Measurements from ENCODE around the gene OSBPL8. TPM values are rescaled to one million over a fixed set of nuclear protein-coding genes. Genes with fewer than 3 reads are reported as not detected.

OSBPL8 gene
- total RNA-seq, 2 donors from 2014 or later = 23.1 to 41.2 TPM

DNA sequence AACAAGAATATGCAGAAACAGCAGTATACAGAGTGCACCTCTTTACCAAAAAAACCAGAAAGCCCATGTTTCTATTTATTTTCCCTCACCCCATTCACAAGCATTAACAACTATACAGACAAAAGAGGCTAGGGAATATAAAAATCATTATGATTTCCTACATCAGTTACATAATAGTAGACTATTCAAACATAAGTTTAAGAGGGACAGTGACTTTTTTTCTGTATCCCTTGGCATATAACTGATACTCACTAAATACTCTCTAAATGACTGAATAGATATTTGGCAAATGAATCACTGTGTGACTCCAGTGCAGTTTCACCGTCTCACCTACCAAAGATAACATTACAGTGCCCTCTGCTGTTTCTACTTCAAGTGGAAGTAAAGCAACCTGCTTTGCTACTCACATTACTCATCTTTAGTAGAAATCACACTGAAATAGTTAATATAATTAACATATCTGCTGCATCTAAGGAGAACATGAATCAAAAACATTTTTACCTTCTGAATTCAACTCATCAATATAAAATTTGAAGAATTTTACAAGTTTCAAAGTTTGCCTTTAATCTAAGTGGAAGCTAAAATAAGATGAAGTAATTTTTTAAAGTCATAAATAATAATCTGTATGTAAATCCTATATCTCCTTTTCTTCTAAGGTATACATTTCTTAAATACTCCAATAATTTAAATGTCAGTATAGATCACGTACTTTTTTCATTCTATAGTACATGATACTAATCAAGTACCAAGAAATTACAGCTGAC, 103.8 kb downstream of the OSBPL8 start:
- Histone ChIP-seq H3K27ac (no peak overlapping the region), H3K4me3 (no peak overlapping the region), H3K36me3 (replicated peaks in 1 of 2; ENCODE audit: insufficient read depth in 1 of 2, low read depth in 2 of 2) (peaks cover 0 to 2% of the 10 kb centered on the region in 2 donors), H3K27me3 (no peaks in the 10 kb centered on the region), H3K9me3 (no peaks in the 10 kb centered on the region), H3K4me1 (no peaks in the 10 kb centered on the region)
- ATAC-seq (peak; percentile 53), DNase-seq (peak in 1 of 4 donors; percentile 22)
- WGBS, 2 donors = 35 to 45% methylated on average over 2 of the region's 2 CpGs
- intact Hi-C loops (cut with DNase I) = no loop called here
- TF ChIP-seq POLR2A (IDR thresholded peaks at IDR 0.05) = no peak
- TF ChIP-seq, protein P1, sequence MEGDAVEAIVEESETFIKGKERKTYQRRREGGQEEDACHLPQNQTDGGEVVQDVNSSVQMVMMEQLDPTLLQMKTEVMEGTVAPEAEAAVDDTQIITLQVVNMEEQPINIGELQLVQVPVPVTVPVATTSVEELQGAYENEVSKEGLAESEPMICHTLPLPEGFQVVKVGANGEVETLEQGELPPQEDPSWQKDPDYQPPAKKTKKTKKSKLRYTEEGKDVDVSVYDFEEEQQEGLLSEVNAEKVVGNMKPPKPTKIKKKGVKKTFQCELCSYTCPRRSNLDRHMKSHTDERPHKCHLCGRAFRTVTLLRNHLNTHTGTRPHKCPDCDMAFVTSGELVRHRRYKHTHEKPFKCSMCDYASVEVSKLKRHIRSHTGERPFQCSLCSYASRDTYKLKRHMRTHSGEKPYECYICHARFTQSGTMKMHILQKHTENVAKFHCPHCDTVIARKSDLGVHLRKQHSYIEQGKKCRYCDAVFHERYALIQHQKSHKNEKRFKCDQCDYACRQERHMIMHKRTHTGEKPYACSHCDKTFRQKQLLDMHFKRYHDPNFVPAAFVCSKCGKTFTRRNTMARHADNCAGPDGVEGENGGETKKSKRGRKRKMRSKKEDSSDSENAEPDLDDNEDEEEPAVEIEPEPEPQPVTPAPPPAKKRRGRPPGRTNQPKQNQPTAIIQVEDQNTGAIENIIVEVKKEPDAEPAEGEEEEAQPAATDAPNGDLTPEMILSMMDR (IDR thresholded peaks at IDR 0.05) = peak in 6 of 7 experiments; percentile 29 to 51 (median 45)

GRCh38 chr12:76451528-76451927, 108.0 kb downstream of the OSBPL8 start:
- Histone ChIP-seq H3K27me3 (no peaks in the 10 kb centered on the region), H3K4me3 (no peak overlapping the region), H3K36me3 (replicated peaks in 1 of 2; ENCODE audit: insufficient read depth in 1 of 2, low read depth in 2 of 2) (peaks cover 0 to 2% of the 10 kb centered on the region in 2 donors), H3K27ac (no peak overlapping the region), H3K9me3 (no peaks in the 10 kb centered on the region), H3K4me1 (no peaks in the 10 kb centered on the region)
- DNase-seq = no peak
- no peak for ATAC-seq
- intact Hi-C loops (cut with DNase I) = no loop called here
- WGBS, 2 donors = 87 to 90% methylated on average over 6 of the region's 6 CpGs
- TF ChIP-seq POLR2A (IDR thresholded peaks at IDR 0.05) = no peak
- TF ChIP-seq, protein P1 (IDR thresholded peaks at IDR 0.05) = no peak

DNA sequence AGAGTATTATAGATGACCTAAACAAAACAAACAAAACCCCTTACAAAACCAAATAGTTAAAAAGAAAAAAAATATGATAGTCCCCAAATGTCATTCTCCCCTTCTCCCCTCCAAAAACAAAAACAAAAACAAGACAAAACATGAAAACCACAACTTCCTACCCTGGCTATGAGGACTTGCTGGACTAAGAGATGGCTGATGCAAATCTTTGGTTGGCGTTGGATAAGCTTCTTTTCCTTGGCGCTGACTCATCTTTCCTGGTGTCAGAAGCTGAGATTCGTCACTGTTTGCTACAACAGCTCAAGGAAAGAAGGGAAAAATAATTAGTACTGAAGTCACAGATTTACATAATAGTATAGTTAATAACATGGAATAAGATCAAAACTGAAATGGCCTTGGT, 108.9 kb downstream of the OSBPL8 start:
- 87 to 94% methylated on average over 3 of the region's 3 CpGs for WGBS, 2 donors
- Histone ChIP-seq H3K36me3 (replicated peaks in 1 of 2; ENCODE audit: insufficient read depth in 1 of 2, low read depth in 2 of 2) (peaks cover 0 to 2% of the 10 kb centered on the region in 2 donors), H3K27ac (no peak overlapping the region), H3K27me3 (no peaks in the 10 kb centered on the region), H3K4me3 (no peak overlapping the region), H3K9me3 (no peaks in the 10 kb centered on the region), H3K4me1 (no peaks in the 10 kb centered on the region)
- TF ChIP-seq, protein P1 (IDR thresholded peaks at IDR 0.05) = no peak
- TF ChIP-seq POLR2A (IDR thresholded peaks at IDR 0.05) = no peak
- intact Hi-C loops (cut with DNase I) = no loop called here
- no peak for DNase-seq
- no peak for ATAC-seq

DNA sequence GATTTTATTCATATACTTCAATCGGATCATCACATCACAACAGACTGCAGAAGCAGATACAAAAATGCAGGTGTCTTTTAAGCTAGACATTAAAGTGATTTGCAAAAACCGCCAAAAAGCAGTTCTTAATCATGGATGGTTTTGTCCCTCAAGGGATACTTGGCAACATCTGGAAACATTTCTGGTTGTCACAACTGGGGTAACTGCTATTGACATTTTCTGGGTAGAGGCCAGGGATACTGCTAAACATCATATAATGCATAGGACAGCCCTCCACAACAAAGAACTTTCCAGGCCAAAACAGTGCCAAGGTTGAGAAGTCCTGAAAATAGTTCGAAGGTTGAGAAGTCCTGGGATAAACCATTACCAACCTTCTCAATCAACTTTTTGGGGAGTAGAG, 109.6 kb downstream of the OSBPL8 start:
- no peaks in the 10 kb centered on the region for H3K27me3 ChIP-seq
- 92 to 94% methylated on average over 3 of the region's 3 CpGs for WGBS, 2 donors
- intact Hi-C loops (cut with DNase I) = no loop called here
- TF ChIP-seq POLR2A (IDR thresholded peaks at IDR 0.05) = no peak
- TF ChIP-seq, protein P1 (IDR thresholded peaks at IDR 0.05) = no peak
- ATAC-seq = no peak
- no peak overlapping the region for H3K27ac ChIP-seq
- no peaks in the 10 kb centered on the region for H3K9me3 ChIP-seq
- no peak for DNase-seq
- no peak overlapping the region for H3K4me3 ChIP-seq
- no peaks in the 10 kb centered on the region for H3K4me1 ChIP-seq
- H3K36me3 ChIP-seq (replicated peaks in 1 of 2; ENCODE audit: insufficient read depth in 1 of 2, low read depth in 2 of 2) = peaks cover 0 to 2% of the 10 kb centered on the region in 2 donors

DNA sequence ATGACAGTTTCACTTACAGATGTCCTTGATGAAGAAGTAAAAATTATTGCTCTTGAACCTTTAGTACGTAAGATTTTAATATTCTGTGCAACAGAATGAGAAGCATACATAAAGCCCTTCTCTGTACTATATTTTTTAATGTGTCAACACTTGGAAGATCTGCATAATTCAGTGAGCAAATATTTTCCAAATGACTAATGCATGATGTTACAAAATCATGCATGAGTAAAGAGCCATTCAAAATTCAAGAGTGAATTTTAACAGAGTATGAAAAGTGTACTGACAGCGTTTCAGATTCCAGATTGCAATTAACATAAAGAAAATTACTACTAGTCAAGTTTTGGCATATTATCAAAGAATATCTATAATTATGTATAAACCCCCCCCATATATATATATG, 110.0 kb downstream of the OSBPL8 start:
- intact Hi-C loops (cut with DNase I) = no loop called here
- H3K27me3 ChIP-seq = no peaks in the 10 kb centered on the region
- 88 to 94% methylated on average over 2 of the region's 2 CpGs for WGBS, 2 donors
- ATAC-seq = no peak
- TF ChIP-seq POLR2A (IDR thresholded peaks at IDR 0.05) = no peak
- TF ChIP-seq, protein P1 (IDR thresholded peaks at IDR 0.05) = no peak
- H3K4me3 ChIP-seq = no peak overlapping the region
- no peak overlapping the region for H3K27ac ChIP-seq
- H3K36me3 ChIP-seq (replicated peaks in 1 of 2; ENCODE audit: insufficient read depth in 1 of 2, low read depth in 2 of 2) = peaks cover 0 to 2% of the 10 kb centered on the region in 2 donors
- no peaks in the 10 kb centered on the region for H3K4me1 ChIP-seq
- H3K9me3 ChIP-seq = no peaks in the 10 kb centered on the region
- no peak for DNase-seq

Data from body of pancreas (tissue), 4 donors.